Neural cell (in vitro differentiated cells): ENCODE data around the gene TMX4. TPM values are rescaled to one million over a fixed set of nuclear protein-coding genes. Genes with fewer than 3 reads are reported as not detected.
"Not testable (repeated sequence)": the region's sequence is repeated elsewhere in the genome, so short reads cannot be mapped to it uniquely, and the experiment has no call there.

ENCODE experiments used
- H2AFZ ChIP-seq: fragments of 200-600, 300-800 bp; sonication (generic), shearing (Covaris generic); 2 replicates; pipeline ENCODE4 v1.6.0; 2014; ENCODE audit warnings: low read depth, mild to moderate bottlenecking, antibody characterized with exemption, low read length, moderate library complexity
- H3F3A ChIP-seq: fragments of 200-600 bp; shearing (Covaris generic); 2 replicates; pipeline ENCODE4 v1.6.1; 2016; ENCODE audit warnings: mild to moderate bottlenecking, moderate library complexity, mixed read lengths, antibody characterized with exemption, low read length; ENCODE audit not compliant: insufficient read depth, poor library complexity, severe bottlenecking
- H3K27ac ChIP-seq: fragments of 200-600, 300-800 bp; sonication (generic), shearing (Covaris generic); 2 replicates; pipeline ENCODE4 v1.5.1; 2014; ENCODE audit warnings: mild to moderate bottlenecking, low read length, moderate library complexity
- H3K27me3 ChIP-seq: fragments of 300-800, 200-600 bp; sonication (generic), shearing (Covaris generic); 2 replicates; pipeline ENCODE4 v1.6.0; 2014; ENCODE audit warnings: mild to moderate bottlenecking, low read depth, low read length, moderate library complexity; ENCODE audit not compliant: insufficient read depth
- H3K36me3 ChIP-seq: fragments of 300-800, 200-600 bp; sonication (generic), shearing (Covaris generic); 2 replicates; pipeline ENCODE4 v1.5.1; 2014; ENCODE audit warnings: mild to moderate bottlenecking, antibody characterized with exemption, low read length, moderate library complexity; ENCODE audit not compliant: insufficient read depth
- H3K4me2 ChIP-seq: fragments of 300-800, 200-600 bp; sonication (generic), shearing (Covaris generic); 2 replicates; pipeline ENCODE4 v1.6.0; 2014; ENCODE audit warnings: mild to moderate bottlenecking, low read length
- H3K4me3 ChIP-seq: fragments of 300-800, 200-600 bp; sonication (generic), shearing (Covaris generic); 2 replicates; pipeline ENCODE4 v1.5.1; 2014; ENCODE audit warnings: mild to moderate bottlenecking, low read length, moderate library complexity
- H3K79me2 ChIP-seq: fragments of 200-600 bp; shearing (Covaris generic); replicated peaks from 2 replicates; pipeline ENCODE4 v1.6.0; 2014; ENCODE audit warnings: mild to moderate bottlenecking, low read length, moderate library complexity; ENCODE audit not compliant: insufficient read depth
- H3K9ac ChIP-seq: fragments of 300-800, 200-600 bp; sonication (generic), shearing (Covaris generic); 2 replicates; pipeline ENCODE4 v1.6.1; 2016; ENCODE audit warnings: mild to moderate bottlenecking, low read length, mixed read lengths
- H3K9me2 ChIP-seq: fragments of 200-600 bp; shearing (Covaris generic); 2 replicates; pipeline ENCODE4 v1.6.1; 2016; ENCODE audit warnings: mild to moderate bottlenecking, low read length, mixed read lengths; ENCODE audit not compliant: insufficient read depth
- H3K9me3 ChIP-seq: fragments of 200-600, 300-800 bp; sonication (generic), shearing (Covaris generic); 2 replicates; pipeline ENCODE4 v1.6.1; 2016; ENCODE audit warnings: mild to moderate bottlenecking, mixed run types, low read length, moderate library complexity, mixed read lengths
- H4K20me1 ChIP-seq: fragments of 200-600 bp; shearing (Covaris generic); 2 replicates; pipeline ENCODE4 v1.6.1; 2016; ENCODE audit warnings: mild to moderate bottlenecking, mixed run types; ENCODE audit not compliant: insufficient read depth
- CTCF ChIP-seq: fragments of 450-650 bp; IDR thresholded peaks from 2 replicates; pipeline ENCODE4 v1.5.1; 2014; ENCODE audit warnings: antibody characterized with exemption, mild to moderate bottlenecking, moderate library complexity; ENCODE audit not compliant: poor library complexity, severe bottlenecking
- EP300 ChIP-seq: fragments of 450-650 bp; conservative IDR thresholded peaks from 2 replicates; pipeline ENCODE4 v1.6.1; 2014; ENCODE audit warnings: antibody characterized with exemption, mild to moderate bottlenecking, moderate library complexity; ENCODE audit not compliant: poor library complexity, severe bottlenecking
- EZH2 ChIP-seq: fragments of 200-600, 300-800 bp; shearing (Covaris generic), sonication (generic); IDR thresholded peaks from 2 replicates; pipeline ENCODE4 v1.6.1; 2014; ENCODE audit warnings: antibody characterized with exemption, low read length, borderline replicate concordance, mild to moderate bottlenecking; ENCODE audit not compliant: insufficient read depth, poor library complexity, severe bottlenecking
- MXI1 ChIP-seq: fragments of 450-650 bp; conservative IDR thresholded peaks from 2 replicates; pipeline ENCODE4 v1.6.1; 2014; ENCODE audit warnings: antibody characterized with exemption, mild to moderate bottlenecking; ENCODE audit not compliant: poor library complexity, severe bottlenecking
- POLR2AphosphoS5 ChIP-seq: IDR thresholded peaks from 2 replicates; pipeline ENCODE4 v1.6.1; 2012
- RAD21 ChIP-seq: fragments of 450-650 bp; conservative IDR thresholded peaks from 2 replicates; pipeline ENCODE4 v1.6.1; 2014; ENCODE audit warnings: antibody characterized with exemption, mild to moderate bottlenecking, moderate library complexity
- REST ChIP-seq: IDR thresholded peaks from 2 replicates; pipeline ENCODE4 v1.6.1; 2012; ENCODE audit warnings: borderline replicate concordance
- SMC3 ChIP-seq: fragments of 450-650 bp; conservative IDR thresholded peaks from 2 replicates; pipeline ENCODE4 v1.6.1; 2014; ENCODE audit warnings: antibody characterized with exemption, mild to moderate bottlenecking, moderate library complexity; ENCODE audit not compliant: poor library complexity
- TAF1 ChIP-seq: IDR thresholded peaks from 2 replicates; pipeline ENCODE4 v1.6.1; 2012; ENCODE audit warnings: low read depth
- polyA plus RNA-seq: library from polyadenylated mRNA; depleted of rRNA; stranded (reverse); fragments of >200 nt; gene quantifications from 2 replicates; pipeline ENCODE4 v1.2.3, GENCODE V29; 2014

TMX4 gene
- polyA plus RNA-seq, 1 donor from 2014 or later: 41.2 TPM

- TF ChIP-seq RAD21 (no peak), SMC3 (no peak)
Measured at GRCh38 chr20:8032499-8032898, 12.9 kb upstream of the TMX4 start (continued).

GRCh38 chr20:8031539-8031938 is 12.0 kb upstream of the TMX4 start:
- not testable (repeated sequence) for H2AFZ ChIP-seq, H3K9ac ChIP-seq, H3K36me3 ChIP-seq, H3K4me3 ChIP-seq, H3F3A ChIP-seq, H3K79me2 ChIP-seq, H3K27me3 ChIP-seq, H3K9me2 ChIP-seq, H3K4me2 ChIP-seq, H3K27ac ChIP-seq, H3K9me3 ChIP-seq, H4K20me1 ChIP-seq

- peaks cover 16% of the 10 kb centered on the region for H3K79me2 ChIP-seq
- no peaks in the 10 kb centered on the region for H3K9me2 ChIP-seq
- H3K4me3 ChIP-seq: no peak overlapping the region
- no peaks in the 10 kb centered on the region for H3K27me3 ChIP-seq
- H4K20me1 ChIP-seq: no peaks in the 10 kb centered on the region
- no peaks in the 10 kb centered on the region for H3K9me3 ChIP-seq
- H2AFZ ChIP-seq: no peak overlapping the region
- no peak overlapping the region for H3K9ac ChIP-seq
- no peak overlapping the region for H3K27ac ChIP-seq
- no peak overlapping the region for H3K4me2 ChIP-seq
- H3K36me3 ChIP-seq: no peaks in the 10 kb centered on the region
- H3F3A ChIP-seq: no peaks in the 10 kb centered on the region
- TF ChIP-seq EP300 (no peak), EZH2 (no peak), SMC3 (no peak), REST (no peak), TAF1 (no peak), RAD21 (no peak), MXI1 (no peak), POLR2AphosphoS5 (no peak), CTCF (no peak)
Measured at GRCh38 chr20:8021541-8022269, 2.1 kb upstream of the TMX4 start.
